Measurements from ENCODE around the gene MSI2. TPM values are rescaled to one million over a fixed set of nuclear protein-coding genes. Genes with fewer than 3 reads are reported as not detected.

The MSI2 gene
- total RNA-seq, 4 donors from 2014 or later: 15.9 to 22.9 (median 17.0) TPM

- Histone ChIP-seq H3K27ac (no peak overlapping the region), H3K9me3 (no peaks in the 10 kb centered on the region), H3K27me3 (no peaks in the 10 kb centered on the region), H3K4me1 (peaks cover 0 to 26% (median 0%) of the 10 kb centered on the region in 3 donors), H3K4me3 (no peak overlapping the region), H3K36me3 (no peaks in the 10 kb centered on the region)
- no peak for DNase-seq
- TF ChIP-seq POLR2A (IDR thresholded peaks at IDR 0.05) (no peak), CTCF (IDR thresholded peaks at IDR 0.05) (no peak)
- intact Hi-C loops (cut with DNase I): no loop called here
- WGBS, 2 donors: 84 to 85% methylated on average over 8 of the region's 8 CpGs
Measured at GRCh38 chr17:57517632-57518456, 261.5 kb downstream of the MSI2 start.

GRCh38 chr17:57518587-57519581, 262.6 kb downstream of the MSI2 start:
- WGBS, 2 donors: 64 to 91% methylated on average over 16 to 17 of the region's 20 CpGs
- no peak for TF ChIP-seq CTCF (IDR thresholded peaks at IDR 0.05)
- TF ChIP-seq POLR2A (IDR thresholded peaks at IDR 0.05): no peak
- Histone ChIP-seq H3K4me1 (peaks cover 0 to 31% (median 0%) of the 10 kb centered on the region in 3 donors), H3K4me3 (no peak overlapping the region), H3K27ac (no peak overlapping the region), H3K36me3 (no peaks in the 10 kb centered on the region), H3K27me3 (no peaks in the 10 kb centered on the region), H3K9me3 (no peaks in the 10 kb centered on the region)
- DNase-seq: no peak
- intact Hi-C loops (cut with DNase I): no loop called here

- H3K36me3 ChIP-seq: no peaks in the 10 kb centered on the region
- H3K4me1 ChIP-seq: peaks cover 0 to 28% (median 0%) of the 10 kb centered on the region in 3 donors
- intact Hi-C loops (cut with DNase I): no loop called here
- no peaks in the 10 kb centered on the region for H3K27me3 ChIP-seq
- H3K27ac ChIP-seq: no peak overlapping the region
- DNase-seq: no peak
- H3K9me3 ChIP-seq: no peaks in the 10 kb centered on the region
- no peak for TF ChIP-seq CTCF (IDR thresholded peaks at IDR 0.05)
- TF ChIP-seq POLR2A (IDR thresholded peaks at IDR 0.05): no peak
- 89 to 98% methylated on average over 7 of the region's 7 CpGs for WGBS, 2 donors
- no peak overlapping the region for H3K4me3 ChIP-seq
Measured at GRCh38 chr17:57519800-57520199, 263.5 kb downstream of the MSI2 start.

GRCh38 chr17:57521606-57522005, 265.3 kb downstream of the MSI2 start:
- H3K4me3 ChIP-seq: no peak overlapping the region
- no peak for DNase-seq
- H3K27ac ChIP-seq: no peak overlapping the region
- TF ChIP-seq CTCF (IDR thresholded peaks at IDR 0.05) (no peak), POLR2A (IDR thresholded peaks at IDR 0.05) (no peak)
- no peaks in the 10 kb centered on the region for H3K9me3 ChIP-seq
- 91 to 93% methylated on average over 3 to 6 of the region's 7 CpGs for WGBS, 2 donors
- no peaks in the 10 kb centered on the region for H3K27me3 ChIP-seq
- H3K36me3 ChIP-seq: no peaks in the 10 kb centered on the region
- H3K4me1 ChIP-seq: peaks cover 0 to 27% (median 0%) of the 10 kb centered on the region in 3 donors
- intact Hi-C loops (cut with DNase I): no loop called here
